Hypothalamus (tissue), 51 donors: ENCODE results near the gene KISS1R.
"Not testable (repeated sequence)": the region's sequence is repeated elsewhere in the genome, so short reads cannot be mapped to it uniquely, and the experiment has no call there.

Source experiments
- DNase-seq, 51 donors: peaks; one replicate each; lab custom pipeline; 2025; lab: John Stamatoyannopoulos, UW

Gene KISS1R

DNA sequence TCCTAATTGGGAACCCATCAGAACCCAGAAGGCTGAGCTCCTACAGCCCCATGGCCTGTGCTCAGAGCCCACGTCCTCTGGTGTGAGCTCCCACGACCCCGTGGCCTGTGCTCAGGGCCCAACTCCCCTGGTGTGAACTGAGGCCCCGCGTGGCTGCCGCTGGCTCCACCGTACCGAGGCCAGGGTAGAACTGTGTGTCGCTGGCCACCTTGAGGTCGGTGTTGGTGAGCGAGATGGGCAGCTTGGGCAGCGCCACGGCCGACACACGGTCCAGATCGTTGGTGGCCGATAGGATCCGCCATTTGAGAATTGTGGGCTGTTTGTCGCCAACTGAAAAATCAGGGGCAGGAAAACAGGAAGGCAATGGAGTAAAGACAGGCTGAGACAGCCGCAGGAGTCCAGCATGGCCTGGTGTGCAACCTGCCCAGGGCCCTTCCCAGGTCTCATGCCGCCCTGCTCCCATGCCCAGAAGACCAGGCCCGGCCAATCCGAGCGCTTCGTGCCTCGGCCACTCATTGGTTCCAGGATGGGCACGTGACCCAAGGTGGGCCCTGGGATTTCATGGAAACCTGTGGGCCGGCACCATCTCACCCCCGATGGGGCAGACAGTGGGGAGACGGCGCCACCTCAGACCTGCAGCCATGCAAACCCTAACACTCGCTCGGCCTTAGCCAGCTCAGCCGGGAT lies 35.6 kb upstream of the KISS1R start:
- DNase-seq, result no peak

GRCh38 chr19:882871-883497 lies 34.1 kb upstream of the KISS1R start:
- DNase-seq, result no peak

DNA sequence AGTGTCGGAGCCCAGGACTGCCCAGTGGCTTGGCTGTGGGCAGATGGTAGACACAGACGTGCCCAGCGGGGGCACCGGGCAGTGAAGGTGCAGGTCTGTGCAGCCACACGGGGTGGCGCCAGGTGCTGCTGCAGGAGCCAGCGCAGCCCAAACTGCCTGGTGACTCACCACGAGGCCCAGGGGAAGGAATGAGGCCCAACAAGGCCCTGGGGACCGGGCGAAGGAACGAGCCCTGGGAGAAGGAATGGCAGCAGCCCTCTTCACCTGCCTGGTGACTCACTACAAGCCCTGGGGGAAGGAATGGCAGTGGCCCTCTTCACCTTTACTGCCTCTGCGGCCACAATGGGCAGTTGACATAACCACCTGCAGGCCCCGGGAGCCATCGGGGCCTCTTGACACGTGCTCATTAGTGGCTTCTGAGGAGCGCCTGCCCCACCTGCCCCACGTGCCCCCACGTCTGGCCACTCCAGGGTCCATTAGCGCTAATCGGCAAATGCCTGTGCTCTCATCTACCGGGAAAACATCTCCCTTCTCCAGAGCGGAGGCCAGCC lies 33.4 kb upstream of the KISS1R start:
- DNase-seq, result no peak

GRCh38 chr19:884420-885211 lies 32.5 kb upstream of the KISS1R start:
- DNase-seq, result no peak

- no peak for DNase-seq
These were observed 31.5 kb upstream of the KISS1R start for GRCh38 chr19:885536-886224.

DNA sequence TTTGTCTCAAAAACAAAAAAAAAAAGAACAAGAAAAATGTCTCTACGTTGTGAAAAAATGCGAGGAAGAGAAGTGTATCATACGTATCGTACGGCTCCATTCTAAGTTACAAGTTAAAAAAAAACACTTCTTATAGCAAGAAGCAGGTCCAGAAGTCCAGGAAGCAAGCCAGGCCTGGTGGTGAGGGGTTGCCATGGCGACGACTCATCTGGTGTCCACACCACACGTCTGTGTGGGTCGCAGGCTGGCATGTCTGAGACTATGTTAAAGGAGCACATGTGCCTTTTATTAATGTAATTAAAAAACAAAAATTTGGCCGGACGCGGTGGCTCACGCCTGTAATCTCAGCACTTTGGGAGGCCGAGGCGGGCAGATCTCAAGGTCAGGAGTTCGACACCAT lies 30.1 kb upstream of the KISS1R start:
- DNase-seq, result peak in 4 of 51 donors; percentile 3 to 21 (median 14)

GRCh38 chr19:887599-887998 lies 29.5 kb upstream of the KISS1R start:
- DNase-seq, result peak in 1 of 51 donors; percentile 38

GRCh38 chr19:888581-889385 lies 28.4 kb upstream of the KISS1R start:
- DNase-seq, result no peak

- DNase-seq, result no peak
These were observed 27.4 kb upstream of the KISS1R start for GRCh38 chr19:889662-890295.

DNA sequence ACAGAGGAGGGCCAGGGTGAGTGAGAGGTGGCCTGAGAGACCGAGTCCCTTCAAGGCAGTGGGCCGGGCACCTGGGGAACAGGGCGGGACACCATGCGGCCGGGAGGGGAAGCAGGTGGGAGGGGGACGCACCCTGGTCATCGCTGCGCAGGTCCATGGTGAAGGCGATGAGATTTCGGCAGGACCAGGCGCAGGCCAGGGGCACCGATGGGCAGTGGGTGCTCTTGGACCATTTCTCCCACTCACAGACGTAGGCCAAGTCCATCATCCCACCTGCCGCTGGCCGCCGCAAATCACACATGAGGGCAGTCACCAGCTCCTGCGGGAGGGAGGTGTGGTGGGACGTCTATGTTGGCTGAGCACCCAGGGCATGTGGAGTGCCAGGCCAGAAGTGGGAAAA lies 26.3 kb upstream of the KISS1R start:
- DNase-seq, result no peak

GRCh38 chr19:891421-892200 lies 25.5 kb upstream of the KISS1R start:
- not testable (repeated sequence) for DNase-seq

DNA sequence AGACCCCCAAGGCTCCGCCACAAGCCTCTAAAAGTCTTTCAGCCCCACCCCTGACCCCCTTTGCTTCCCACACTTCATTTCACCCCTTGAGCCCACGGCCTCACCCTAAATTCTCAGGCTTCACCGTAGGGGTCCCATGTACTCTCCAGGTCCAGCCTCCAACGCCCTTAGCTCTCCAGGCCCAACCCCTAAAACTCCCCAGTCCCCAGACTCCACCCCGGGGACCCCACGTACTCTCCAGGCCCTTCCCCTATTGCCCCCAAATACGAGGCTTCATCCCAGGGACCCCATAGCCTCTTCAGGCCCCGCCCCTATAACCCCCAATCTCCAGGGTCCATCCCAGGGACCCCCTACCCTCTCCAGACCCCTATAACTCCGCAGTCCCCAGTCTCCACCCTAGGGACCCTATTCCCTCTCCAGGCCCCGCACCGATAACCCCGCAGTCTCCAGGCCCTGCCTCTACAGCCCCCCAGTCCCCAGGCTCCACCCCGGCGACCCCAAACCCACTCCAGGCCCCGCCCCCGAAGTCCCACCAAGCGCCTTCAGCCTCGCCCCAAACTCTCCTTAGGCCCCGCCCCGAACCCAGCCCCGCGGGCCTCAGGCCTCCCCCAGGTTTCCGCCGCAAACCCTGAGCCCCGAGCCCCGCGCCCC lies 24.8 kb upstream of the KISS1R start:
- DNase-seq, result no peak

DNA sequence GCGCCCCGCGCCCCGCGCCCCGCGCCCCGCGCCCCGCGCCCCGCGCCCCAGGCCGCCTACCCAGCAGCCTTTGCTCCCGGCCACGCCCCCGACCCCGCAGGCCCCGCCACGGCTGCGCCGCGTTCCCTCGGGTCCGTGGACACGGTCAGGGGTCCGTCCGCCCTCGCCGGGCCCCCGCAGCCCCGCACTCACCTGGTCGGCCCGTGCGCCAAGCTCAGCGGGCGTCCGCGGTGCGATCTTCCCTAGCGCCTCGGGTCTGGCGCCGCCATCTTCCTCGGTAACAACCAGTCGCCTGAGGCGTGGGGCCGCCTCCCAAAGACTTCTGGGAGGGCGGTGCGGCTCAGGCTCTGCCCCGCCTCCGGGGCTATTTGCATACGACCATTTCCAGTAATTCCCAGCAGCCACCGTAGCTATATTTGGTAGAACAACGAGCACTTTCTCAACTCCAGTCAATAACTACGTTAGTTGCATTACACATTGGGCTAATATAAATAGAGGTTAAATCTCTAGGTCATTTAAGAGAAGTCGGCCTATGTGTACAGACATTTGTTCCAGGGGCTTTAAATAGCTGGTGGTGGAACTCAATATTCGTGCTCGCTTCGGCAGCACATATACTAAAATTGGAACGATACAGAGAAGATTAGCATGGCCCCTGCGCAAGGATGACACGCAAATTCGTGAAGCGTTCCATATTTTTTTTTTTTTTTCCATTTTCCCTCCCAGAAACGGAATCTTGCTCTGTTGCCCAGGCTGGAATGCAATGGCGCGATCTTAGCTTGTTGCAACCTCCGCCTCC lies 24.0 kb upstream of the KISS1R start, which contains the start of the genes MED16 and RNU6-9:
Gene MED16 (minus strand): TSS at position 294 of the 796 bp plus-strand sequence. CDS start 2,056 bp downstream, outside the sequence.
Gene RNU6-9 (plus strand): TSS at position 591 of the 796 bp plus-strand sequence.
- peak; percentile 24 to 95 (median 83) for DNase-seq

- DNase-seq, result no peak
These were observed 20.7 kb upstream of the KISS1R start for GRCh38 chr19:896434-896833.

DNA sequence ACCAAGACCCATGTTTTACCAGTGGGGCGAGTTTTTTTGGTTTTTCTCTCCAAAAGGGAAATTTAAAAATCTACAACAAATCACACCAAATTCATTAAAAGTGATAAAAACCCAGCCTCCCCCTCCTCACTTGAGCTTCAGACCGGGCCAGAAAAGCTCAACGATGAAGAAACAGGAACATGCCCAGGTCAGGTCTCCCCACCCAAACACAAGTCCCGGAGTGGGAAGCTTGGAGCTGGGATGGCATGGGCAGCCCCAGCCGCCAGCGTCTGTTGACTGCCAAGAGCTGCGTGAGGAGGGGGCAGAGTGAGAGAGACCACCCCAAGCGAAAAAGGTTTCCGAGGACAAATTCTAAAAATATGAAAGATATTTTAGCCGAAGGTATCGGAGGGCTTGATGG lies 20.1 kb upstream of the KISS1R start:
- no peak for DNase-seq

DNA sequence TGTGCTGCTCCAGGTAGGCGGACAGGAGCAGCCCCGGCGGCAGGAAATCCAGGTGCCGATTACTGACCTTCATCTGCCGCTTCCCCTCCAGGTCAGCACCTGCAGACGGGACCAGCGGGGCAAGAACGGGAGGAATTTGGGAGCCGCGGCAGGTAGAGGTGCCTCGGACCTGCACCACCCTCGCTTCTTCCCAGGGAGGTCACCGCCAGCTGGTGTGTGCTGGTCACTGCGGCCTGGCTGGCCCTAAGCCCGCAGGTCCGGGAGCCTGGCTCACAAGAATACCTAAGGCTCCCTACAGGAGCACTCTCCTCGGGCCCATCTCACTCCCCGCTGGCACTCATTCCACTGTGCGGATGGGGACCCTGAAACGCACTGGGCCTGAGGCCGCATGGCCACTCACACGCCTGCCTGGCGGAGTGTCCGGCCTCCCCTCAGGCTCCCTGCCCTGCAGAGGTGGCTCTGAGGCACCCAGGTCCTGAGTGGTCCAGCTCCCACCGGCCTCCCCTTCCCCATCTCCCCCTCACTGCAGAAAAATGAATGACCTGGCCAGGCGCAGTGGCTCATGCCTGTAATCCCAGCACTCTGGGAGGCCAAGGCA lies 19.6 kb upstream of the KISS1R start:
- DNase-seq, result no peak

GRCh38 chr19:898663-899062 lies 18.5 kb upstream of the KISS1R start:
- peak in 25 of 51 donors; percentile 12 to 76 (median 47) for DNase-seq
